Cardiac fibroblast (primary cell): ENCODE results near the gene TULP4.

Experiments used
- DNase-seq, 2 donors: peaks; one replicate each; pipeline versions ENCODE4 v3.0.0 to v3.0.0-alpha.2; 2010; ENCODE audit warnings: low read depth in 2 of 2
- H3K4me3 ChIP-seq, 2 donors: replicated peaks in 1 of 2; 1 replicate in 1 of 2; 2 replicates in 1 of 2; pipeline ENCODE4 v1.5.1; 2011; ENCODE audit warnings: low read depth in 2 of 2, low read length in 2 of 2, mild to moderate bottlenecking in 2 of 2, moderate library complexity in 1 of 2
- CTCF ChIP-seq: IDR thresholded peaks from one replicate; pipeline ENCODE4 v1.5.1; 2011; ENCODE audit warnings: low read depth, mild to moderate bottlenecking, low read length, inconsistent platforms

The TULP4 gene

GRCh38 chr6:158374020-158374419, 61.8 kb downstream of the TULP4 start:
- no peak for TF ChIP-seq CTCF
- H3K4me3 ChIP-seq, result no peak overlapping the region
- peak; percentile 42 to 48 for DNase-seq

GRCh38 chr6:158376631-158377081, 64.4 kb downstream of the TULP4 start:
- no peak for TF ChIP-seq CTCF
- DNase-seq, result no peak

GRCh38 chr6:158377860-158378259, 65.6 kb downstream of the TULP4 start:
- DNase-seq, result peak; percentile 24 to 32
- no peak for TF ChIP-seq CTCF
- no peak overlapping the region for H3K4me3 ChIP-seq

More at GRCh38 chr6:158376631-158377081, 64.4 kb downstream of the TULP4 start:
- H3K4me3 ChIP-seq, result no peak overlapping the region

DNA sequence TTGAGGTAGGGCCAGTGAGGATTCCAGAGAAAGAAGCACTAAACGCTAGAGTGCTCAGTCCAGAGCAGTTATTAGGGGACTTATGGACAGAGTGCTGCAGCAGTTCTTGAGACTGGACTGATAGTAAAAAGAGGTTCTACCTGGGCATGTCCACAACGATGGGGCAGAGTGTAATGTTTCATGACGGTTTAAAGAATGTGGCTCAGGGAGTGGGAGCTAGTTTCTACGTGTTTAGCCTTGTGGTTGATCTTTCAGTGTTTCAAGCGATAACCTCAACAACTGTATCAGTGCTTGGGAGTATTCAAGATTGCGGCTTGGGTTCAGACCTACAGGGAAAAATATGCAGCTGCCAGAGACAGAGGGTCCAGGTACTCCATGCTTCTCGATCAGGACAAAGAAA, 67.1 kb downstream of the TULP4 start:
- no peak for DNase-seq
- TF ChIP-seq CTCF, result no peak
- H3K4me3 ChIP-seq, result no peak overlapping the region

GRCh38 chr6:158381214-158381613, 68.9 kb downstream of the TULP4 start:
- H3K4me3 ChIP-seq, result no peak overlapping the region
- no peak for DNase-seq
- TF ChIP-seq CTCF, result no peak

GRCh38 chr6:158382491-158382890, 70.2 kb downstream of the TULP4 start:
- DNase-seq, result no peak
- TF ChIP-seq CTCF, result no peak
- H3K4me3 ChIP-seq, result no peak overlapping the region

DNA sequence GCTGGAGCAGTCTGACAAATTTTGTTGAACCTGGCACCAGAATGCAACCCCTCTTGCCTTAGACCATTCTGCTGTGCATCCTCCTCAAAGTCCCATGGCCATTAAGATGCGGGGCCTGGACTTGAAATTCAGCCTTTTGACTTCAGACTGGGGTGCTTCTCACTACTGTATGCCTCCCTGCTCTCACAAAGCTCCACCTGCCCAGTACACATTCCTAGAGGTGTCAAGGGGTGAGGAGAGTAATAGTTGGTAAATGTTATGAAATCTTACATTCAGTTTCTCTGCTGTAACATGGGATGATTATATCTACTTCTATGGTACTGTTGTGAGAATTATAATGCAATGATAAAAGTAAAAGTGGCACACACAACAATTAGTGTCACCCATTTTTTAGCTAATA, 70.8 kb downstream of the TULP4 start:
- no peak for DNase-seq
- H3K4me3 ChIP-seq, result no peak overlapping the region
- no peak for TF ChIP-seq CTCF
